HG02973 (cell line): ENCODE data around the gene TIMM17A.

ENCODE experiments used
- ATAC-seq: cut with Tn5 transposase; IDR thresholded peaks from one replicate; pipeline ENCODE4 v1.9.1; 2021; ENCODE audit warnings: moderate library complexity; ENCODE audit not compliant: unreplicated experiment

Gene TIMM17A

GRCh38 chr1:201982623-201983379, 27.5 kb downstream of the TIMM17A start, which contains the start of gene RNPEP:
TSS of gene RNPEP (plus strand) at chr1:201982648. CDS start at chr1:201982667, 19 bp downstream.
- ATAC-seq: peak; percentile 74

GRCh38 chr1:201983380-201983805, 28.1 kb downstream of the TIMM17A start:
- ATAC-seq: peak; percentile 28

- no peak for ATAC-seq
Measured at GRCh38 chr1:201984446-201984845, 29.1 kb downstream of the TIMM17A start.

GRCh38 chr1:201985355-201985754, 30.1 kb downstream of the TIMM17A start:
- no peak for ATAC-seq

- no peak for ATAC-seq
Measured at GRCh38 chr1:201988601-201989000, 33.3 kb downstream of the TIMM17A start.

- ATAC-seq: no peak
Measured at GRCh38 chr1:201989354-201990128, 34.2 kb downstream of the TIMM17A start.

- no peak for ATAC-seq
Measured at GRCh38 chr1:201990427-201990826, 35.1 kb downstream of the TIMM17A start.

- ATAC-seq: no peak
Measured at GRCh38 chr1:201999625-202000238, 44.4 kb downstream of the TIMM17A start.

- no peak for ATAC-seq
Measured at GRCh38 chr1:202002507-202002906, 47.2 kb downstream of the TIMM17A start.

GRCh38 chr1:202004711-202005110, 49.4 kb downstream of the TIMM17A start:
- no peak for ATAC-seq

GRCh38 chr1:202005958-202006357, 50.7 kb downstream of the TIMM17A start:
- no peak for ATAC-seq

GRCh38 chr1:202007304-202007703, 52.0 kb downstream of the TIMM17A start:
- no peak for ATAC-seq

- no peak for ATAC-seq
Measured at GRCh38 chr1:202007805-202008489, 52.6 kb downstream of the TIMM17A start.

- ATAC-seq: no peak
Measured at GRCh38 chr1:202009326-202010179, 54.2 kb downstream of the TIMM17A start.

GRCh38 chr1:202010180-202011015, 55.1 kb downstream of the TIMM17A start, which contains the start of gene ELF3:
TSS of gene ELF3 (plus strand) at chr1:202010587. CDS start at chr1:202011137, 550 bp downstream.
- peak; percentile 57 for ATAC-seq

GRCh38 chr1:202011994-202012393, 56.7 kb downstream of the TIMM17A start:
- ATAC-seq: no peak

- no peak for ATAC-seq
Measured at GRCh38 chr1:202012544-202013478, 57.5 kb downstream of the TIMM17A start.

- no peak for ATAC-seq
Measured at GRCh38 chr1:202013603-202014002, 58.3 kb downstream of the TIMM17A start.
